GM18951 (cell line): ENCODE measurements around the gene FHAD1.

Experiments used
- POLR2A ChIP-seq: IDR thresholded peaks from 4 replicates; pipeline ENCODE4 v1.6.1; 2011; ENCODE audit warnings: mild to moderate bottlenecking; ENCODE audit not compliant: insufficient read length, insufficient read depth; ENCODE audit errors: extremely low read depth
- in situ Hi-C: fragments of 300-500 bp; cut with MboI; formaldehyde crosslinking; loops from one replicate; pipeline ENCODE4 v1.12.0; 2022; ENCODE audit warnings: low sequenced_read_pairs, mixed read lengths, inconsistent platforms; ENCODE audit not compliant: unreplicated experiment

Gene FHAD1

DNA sequence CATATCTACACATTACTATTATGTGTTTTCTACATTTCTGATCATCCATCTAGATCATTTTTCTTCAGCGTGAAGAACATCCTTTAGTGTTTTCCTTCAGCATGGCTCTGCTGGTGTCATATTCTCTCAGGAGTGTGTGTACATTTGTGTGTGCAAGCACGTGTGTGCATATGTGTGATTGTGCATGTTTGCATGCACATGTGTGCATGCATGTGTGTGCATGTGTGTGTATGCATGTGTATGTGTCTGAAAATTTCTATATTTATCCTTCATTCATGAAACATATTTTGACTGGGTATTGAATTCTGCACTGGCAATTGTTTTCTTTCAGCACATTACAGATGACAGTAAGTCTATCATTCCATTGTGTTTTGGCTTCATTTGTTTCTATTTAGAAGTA lies 74.6 kb downstream of the FHAD1 start:
- in situ Hi-C loops = no loop called here
- TF ChIP-seq POLR2A = no peak

DNA sequence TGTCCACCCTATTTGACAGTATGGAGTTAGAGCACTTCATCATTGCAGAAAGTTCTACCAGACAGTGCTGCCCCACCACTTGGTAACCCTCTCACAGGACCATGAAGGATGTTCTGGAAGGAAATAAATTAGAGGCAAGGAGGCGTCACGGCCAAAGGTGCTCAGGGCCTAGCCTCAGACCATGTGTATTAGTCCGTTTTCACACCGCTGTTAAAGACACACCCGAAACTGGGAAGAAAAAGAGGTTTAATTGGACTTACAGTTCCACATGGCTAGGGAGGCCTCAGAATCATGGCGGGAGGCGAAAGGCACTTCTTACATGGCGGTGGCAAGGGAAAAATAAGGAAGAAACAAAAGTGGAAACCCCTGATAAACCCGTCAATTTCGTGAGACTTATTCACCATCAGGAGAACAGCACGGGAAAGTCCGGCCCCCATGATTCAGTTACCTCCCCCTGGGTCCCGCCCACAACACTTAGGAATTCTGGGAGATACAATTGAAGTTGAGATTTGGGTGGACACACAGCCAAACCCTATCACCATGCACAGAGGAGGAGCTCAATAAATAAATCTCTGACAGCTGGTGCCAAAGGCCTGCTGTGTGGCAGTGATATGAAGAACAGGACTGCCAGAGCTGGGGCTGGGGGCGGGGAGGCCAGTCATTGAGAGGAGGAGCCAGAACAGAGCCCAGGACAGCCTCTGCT lies 75.8 kb downstream of the FHAD1 start:
- in situ Hi-C loops = no loop called here
- no peak for TF ChIP-seq POLR2A

DNA sequence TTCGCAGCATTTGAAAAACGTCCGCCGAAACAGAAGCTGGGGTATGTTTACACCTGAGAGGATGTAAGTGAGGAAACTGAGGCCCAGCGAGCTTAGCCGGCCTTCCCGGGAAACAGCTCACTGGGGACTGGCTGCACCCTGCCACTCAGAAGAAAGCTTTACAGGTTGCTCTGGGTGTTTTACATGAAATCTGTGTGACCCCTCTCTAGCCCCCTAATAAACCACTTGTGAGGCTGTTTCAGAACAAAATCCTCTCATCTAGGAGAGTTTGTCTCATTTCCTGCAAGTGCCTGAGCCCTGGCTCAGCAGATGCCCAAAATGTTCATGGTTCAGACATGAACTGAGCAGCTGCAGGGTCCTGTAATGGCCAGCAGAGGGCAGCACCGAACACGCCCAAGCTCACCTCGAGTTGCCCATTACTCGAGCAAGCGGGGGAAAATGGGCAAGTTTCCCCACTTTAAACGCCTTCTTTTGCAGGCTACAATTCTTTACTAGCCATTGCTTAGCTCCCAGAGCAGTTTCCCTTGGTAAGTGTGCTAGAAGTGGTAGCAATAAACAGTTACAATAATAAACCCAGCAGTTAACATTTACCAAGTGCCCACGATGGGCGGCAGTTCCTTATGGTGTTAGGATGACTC lies 76.4 kb downstream of the FHAD1 start:
- in situ Hi-C loops = no loop called here

DNA sequence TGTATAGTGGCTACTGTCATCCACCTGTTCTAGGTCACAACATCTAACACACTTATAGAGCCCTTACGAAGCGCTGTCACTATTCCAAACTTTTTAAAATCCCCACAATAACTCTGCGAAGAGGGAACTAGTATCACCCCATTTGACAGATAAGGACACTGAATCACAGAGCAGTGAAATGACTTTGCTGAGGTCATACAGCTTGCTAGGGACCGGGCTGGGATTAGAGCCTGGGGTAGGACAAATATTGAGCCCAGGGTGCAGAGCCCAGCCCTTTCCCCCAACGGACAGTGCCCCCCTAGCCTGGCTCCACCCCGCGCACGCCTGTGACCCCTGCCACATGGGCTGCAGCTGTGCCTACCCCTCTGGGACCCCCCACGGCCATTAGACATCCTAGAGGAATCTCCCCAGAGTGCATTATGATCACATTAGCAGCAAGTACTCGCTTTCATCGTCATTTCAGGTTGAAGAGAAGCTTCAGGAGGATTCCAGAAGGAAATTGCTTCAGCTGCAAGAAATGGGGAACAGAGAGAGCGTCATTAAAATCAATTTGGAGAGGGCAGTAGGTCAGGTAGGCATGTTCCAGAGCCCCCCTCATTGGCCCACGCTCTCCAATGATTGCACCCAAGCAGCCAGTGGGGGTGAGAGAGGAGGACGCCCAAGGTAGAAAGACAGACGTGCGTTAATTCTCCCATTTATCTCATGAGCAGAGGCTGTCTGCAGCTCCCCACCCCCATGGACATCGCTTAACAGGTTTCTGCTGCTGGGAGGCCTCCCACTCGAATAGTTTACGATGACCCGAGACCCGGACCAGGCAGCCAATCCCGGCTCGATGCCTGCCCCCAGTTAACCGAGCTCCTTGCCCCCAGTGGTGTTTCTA lies 77.2 kb downstream of the FHAD1 start:
- in situ Hi-C loops = no loop called here
- no peak for TF ChIP-seq POLR2A

More for the DNA sequence above, 76.4 kb downstream of the FHAD1 start:
- TF ChIP-seq POLR2A = no peak

DNA sequence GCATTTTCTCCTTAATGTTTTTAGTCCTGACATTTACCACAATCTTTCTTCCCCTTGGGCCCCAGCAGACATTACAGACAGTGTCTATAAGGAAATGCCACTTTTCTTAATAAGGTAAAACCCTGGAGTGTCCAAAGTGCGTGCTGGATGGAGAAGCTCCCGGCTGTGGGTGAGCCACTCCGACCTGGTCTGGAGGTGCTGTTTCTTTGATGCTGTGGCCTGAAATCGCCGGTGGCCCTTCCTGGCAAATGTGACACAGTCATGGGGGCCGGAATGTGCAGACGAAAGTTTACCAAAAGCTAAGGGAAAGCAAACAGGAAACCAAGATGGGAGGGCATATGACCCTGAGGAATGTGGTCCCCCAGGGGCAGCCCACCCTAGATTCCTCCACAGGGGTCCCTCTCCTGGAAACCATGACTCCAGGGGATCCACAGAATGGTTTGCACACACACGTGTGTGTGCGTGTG lies 77.9 kb downstream of the FHAD1 start:
- TF ChIP-seq POLR2A = no peak
- in situ Hi-C loops = loop anchor here (5.0 to 25.0 kb wide), 2 partner anchors 102 to 412 kb away; partner anchors contain the start of genes SLC25A34 and TMEM82

DNA sequence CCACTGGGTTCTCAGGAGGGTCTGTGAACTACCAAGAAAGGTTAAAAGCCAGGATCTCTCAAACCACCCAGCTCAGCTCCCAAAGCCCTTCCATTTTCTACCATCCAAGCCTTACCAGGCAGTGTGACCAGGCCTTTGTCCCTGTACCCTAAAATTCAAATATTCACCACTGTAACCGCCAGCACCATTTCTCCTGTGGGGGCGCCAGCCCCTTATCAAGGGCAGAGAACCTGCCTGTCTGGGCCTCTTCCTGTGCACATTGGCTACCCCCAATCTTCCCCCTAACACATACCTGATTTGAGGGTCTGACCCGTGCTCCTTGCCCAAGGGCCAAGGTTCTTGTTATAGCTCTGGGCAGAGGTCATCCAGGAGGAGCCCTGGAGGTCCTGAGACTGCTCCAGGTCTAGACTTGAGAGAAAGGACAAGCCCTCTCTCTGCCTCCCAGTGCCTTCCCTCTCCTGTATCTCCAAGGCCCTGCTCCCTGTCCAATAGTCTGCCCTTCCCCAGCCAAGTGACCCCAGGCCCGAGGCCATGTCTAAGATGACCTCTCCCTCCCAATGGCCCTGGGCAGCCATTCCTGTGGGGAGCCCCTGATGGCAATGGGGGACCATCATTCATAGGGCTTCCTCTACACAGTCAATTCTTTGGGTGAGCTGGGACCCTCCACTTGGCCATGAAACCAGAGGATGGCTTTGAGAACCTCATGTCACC lies 78.5 kb downstream of the FHAD1 start:
- in situ Hi-C loops = loop anchor here (5.0 to 25.0 kb wide), 2 partner anchors 102 to 412 kb away; partner anchors contain the start of genes SLC25A34 and TMEM82
- TF ChIP-seq POLR2A = no peak

DNA sequence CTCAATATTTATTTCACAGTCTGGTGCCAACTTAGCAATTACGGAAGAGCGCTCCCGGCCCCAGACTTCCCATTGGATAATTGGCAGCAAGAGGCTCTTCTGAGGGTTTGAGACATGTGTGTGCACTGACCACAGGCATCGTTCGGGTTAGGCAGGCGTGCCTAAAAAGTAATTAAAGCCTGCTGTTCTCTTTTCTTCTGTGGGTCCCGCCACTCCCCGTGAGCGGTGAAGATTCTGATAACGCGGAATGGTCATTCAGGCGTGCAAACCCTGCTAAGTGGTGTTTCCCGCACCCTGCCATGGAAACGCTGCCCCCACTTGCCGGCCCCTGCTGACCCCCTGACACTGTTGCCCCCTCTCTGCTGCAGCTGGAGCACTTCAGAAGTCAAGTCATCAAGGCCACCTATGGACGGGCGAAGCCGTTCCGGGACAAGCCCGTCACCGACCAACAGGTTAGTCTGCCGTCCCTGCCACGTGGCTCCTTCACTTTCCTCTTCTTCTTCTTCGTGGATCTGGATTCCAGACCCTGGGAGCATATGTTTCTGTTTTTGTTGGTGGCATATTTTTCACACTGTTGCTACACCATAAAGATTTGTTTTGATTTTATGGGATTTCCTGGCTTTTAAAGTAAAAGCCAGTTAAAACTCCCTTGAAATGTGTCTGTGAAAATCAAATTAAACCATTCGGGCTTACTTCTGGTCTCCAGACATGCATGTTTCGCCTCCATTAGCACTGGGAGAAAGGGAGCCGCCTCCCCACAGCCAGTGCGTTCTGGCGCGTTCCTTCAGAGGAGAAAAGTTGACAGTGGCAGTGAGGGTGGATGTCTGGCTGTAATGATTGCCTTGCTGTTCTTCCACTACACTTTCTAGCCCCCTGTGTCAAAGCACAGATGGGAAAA lies 79.9 kb downstream of the FHAD1 start:
- in situ Hi-C loops = loop anchor here (5.0 to 25.0 kb wide), 2 partner anchors 100 to 410 kb away; partner anchors contain the start of genes SLC25A34 and TMEM82
- TF ChIP-seq POLR2A = no peak

DNA sequence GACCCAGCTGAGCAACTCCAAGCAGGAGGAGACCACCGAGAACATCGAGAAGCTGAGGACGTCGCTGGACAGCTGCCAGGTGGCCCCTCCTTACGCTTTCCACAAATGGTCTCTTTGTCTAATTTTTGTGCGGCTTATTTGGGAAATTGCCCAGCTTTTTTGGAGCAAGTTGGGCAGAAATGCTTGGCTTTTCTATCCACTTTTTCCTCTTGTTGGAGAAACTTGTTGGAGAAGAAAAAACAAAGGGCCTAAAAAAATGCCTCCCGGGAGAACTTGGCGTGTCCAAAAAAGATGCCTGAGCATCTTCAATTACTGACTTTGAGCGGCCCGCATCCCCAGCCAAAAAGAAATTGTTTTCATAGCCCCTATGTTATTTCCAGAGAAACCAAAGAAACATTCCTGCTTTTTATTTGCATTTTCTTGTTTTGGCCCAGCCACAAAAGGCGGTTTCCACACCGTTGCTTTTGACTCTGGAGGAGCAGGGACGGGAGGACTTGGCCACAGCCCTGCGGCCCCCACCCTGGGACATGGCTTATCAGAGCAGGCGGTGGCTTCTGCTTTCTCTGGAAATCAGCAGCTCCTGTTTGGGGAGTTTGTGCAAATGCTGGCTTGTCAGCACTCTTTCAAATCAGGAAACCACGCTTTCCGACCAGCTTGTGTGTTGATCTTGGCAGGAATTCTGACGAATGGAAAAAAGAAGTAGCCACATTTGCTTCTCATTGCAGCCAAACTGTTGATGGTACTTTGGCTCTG lies 81.5 kb downstream of the FHAD1 start:
- in situ Hi-C loops = loop anchor here (5.0 to 25.0 kb wide), 2 partner anchors 99 to 409 kb away; partner anchors contain the start of genes SLC25A34 and TMEM82
- no peak for TF ChIP-seq POLR2A

DNA sequence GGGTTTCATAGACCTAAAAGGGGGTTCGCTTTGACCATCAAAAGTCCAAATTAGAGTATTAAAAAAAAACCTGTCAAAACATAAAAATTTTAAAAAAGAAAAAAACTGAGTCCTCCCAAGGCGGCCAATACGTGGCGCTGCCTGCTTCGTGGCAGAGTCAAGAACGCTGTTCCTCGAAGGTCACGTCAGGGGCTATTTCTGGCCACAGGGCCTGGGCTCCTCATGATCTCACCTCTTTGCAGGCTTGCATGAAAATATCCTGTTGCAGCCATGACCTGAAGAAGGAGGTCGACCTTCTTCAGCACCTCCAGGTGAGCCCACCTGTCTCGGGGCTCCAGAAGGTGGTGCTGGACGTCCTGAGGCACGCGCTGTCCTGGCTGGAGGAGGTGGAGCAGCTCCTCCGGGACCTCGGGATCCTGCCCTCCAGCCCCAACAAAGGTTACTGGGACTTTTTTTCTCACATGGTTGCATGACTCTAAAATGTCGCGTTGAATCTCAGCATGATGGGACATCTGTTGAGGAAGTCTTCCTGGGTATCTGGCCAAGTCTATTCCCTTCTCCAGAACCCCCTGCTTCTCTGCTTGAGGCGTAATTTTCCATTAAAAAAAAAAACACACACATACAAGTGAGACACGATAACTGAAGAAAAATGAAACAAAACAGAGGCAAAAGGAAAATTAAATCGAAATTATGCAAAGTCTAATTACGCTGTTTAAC lies 82.2 kb downstream of the FHAD1 start:
- in situ Hi-C loops = loop anchor here (5.0 to 25.0 kb wide), 2 partner anchors 98 to 408 kb away; partner anchors contain the start of genes SLC25A34 and TMEM82
- no peak for TF ChIP-seq POLR2A

DNA sequence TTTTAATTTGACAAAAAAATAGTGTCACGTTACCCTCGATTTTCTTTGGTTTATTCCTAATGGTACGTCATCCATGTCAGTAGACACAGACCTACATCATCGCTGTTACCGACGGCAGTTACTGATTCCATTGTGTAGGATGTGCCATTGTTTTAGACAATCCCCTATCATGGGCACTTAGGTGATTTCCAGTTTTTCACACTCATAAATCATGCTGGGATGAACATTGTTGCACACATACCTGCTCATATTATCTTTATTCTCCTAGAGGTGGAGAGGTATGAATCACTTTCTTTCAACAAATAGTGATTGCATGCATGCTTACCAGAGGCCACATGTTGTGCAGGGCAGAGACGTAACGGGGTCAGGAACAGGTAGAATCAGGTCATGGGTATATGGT lies 83.0 kb downstream of the FHAD1 start:
- TF ChIP-seq POLR2A = no peak
- in situ Hi-C loops = loop anchor here (25.0 kb wide), 1 partner anchor 407 kb away; the partner anchor contains the start of genes SLC25A34 and TMEM82

DNA sequence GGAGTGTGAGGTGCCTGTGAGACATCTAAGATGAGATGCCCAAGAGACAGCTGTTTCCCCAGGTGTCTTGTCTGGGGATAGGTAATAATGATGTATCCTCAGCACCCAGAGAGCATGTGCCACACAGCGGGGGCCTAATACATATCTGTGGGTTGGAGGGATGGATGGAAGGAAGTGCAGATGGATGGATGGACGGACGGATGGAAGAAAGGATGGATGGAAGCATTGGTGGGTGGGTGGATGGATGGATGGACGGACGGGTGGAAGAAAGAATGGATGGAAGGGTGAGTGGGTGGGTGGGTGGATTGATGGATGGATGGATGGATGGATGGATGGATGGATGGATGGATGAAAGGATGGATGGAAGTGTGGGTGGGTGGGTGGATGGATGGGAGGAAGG lies 84.2 kb downstream of the FHAD1 start:
- TF ChIP-seq POLR2A = no peak
- in situ Hi-C loops = loop anchor here (25.0 kb wide), 1 partner anchor 406 kb away; the partner anchor contains the start of genes SLC25A34 and TMEM82
